SK-N-SH treated with all-trans-retinoic acid at 6 μM for 48 hours (cell line): ENCODE results near the gene ARID5A.
A peak's percentile ranks its signal among the peaks of the same experiment; 100 is the strongest.

Source experiments
- ATAC-seq: fragments of 200-7000 bp; cut with Tn5 transposase; 3 replicates; pipeline ENCODE4 v1.9.1; 2020; ENCODE audit warnings: mild to moderate bottlenecking, moderate library complexity
- ARNTL ChIP-seq: fragments of 450-650 bp; formaldehyde crosslinking; IDR thresholded peaks from 2 replicates; pipeline ENCODE4 v1.5.0; 2020; ENCODE audit warnings: low read depth, mild to moderate bottlenecking, moderate library complexity, borderline replicate concordance
- CSDC2 ChIP-seq: fragments of 250-450 bp; sonication (Bioruptor Pico); IDR thresholded peaks from 2 replicates; pipeline ENCODE4 v1.5.0; 2020; ENCODE audit warnings: mild to moderate bottlenecking, moderate library complexity
- CSRNP3 ChIP-seq: fragments of 250-450 bp; sonication (Bioruptor Pico); IDR thresholded peaks from 2 replicates; pipeline ENCODE4 v1.5.1; 2021; ENCODE audit warnings: mild to moderate bottlenecking, moderate library complexity
- ISL1 ChIP-seq: fragments of 250-450 bp; sonication (Bioruptor Pico); IDR thresholded peaks from 2 replicates; pipeline ENCODE4 v2.1.2; 2022; ENCODE audit warnings: mild to moderate bottlenecking, moderate library complexity
- OSR1 ChIP-seq: fragments of 250-450 bp; sonication (Bioruptor Pico); IDR thresholded peaks from 2 replicates; pipeline ENCODE4 v1.8.0; 2022; ENCODE audit warnings: moderate library complexity, mild to moderate bottlenecking, inconsistent platforms
- PATZ1 ChIP-seq: fragments of 250-450 bp; sonication (Bioruptor Pico); IDR thresholded peaks from 2 replicates; pipeline ENCODE4 v1.8.0; 2020; ENCODE audit warnings: mild to moderate bottlenecking, moderate library complexity, borderline replicate concordance
- POU6F1 ChIP-seq: fragments of 250-450 bp; sonication (Bioruptor Pico); IDR thresholded peaks from 2 replicates; pipeline ENCODE4 v1.8.0; 2021; ENCODE audit warnings: low read depth, mild to moderate bottlenecking, moderate library complexity, borderline replicate concordance
- PPARA ChIP-seq: fragments of 250-450 bp; sonication (Bioruptor Pico); IDR thresholded peaks from 2 replicates; pipeline ENCODE4 v1.5.0; 2020; ENCODE audit warnings: mild to moderate bottlenecking, borderline replicate concordance
- RARB ChIP-seq: fragments of 250-450 bp; sonication (Bioruptor Pico); IDR thresholded peaks from 2 replicates; pipeline ENCODE4 v1.8.0; 2021; ENCODE audit warnings: mild to moderate bottlenecking, moderate library complexity
- TSHZ2 ChIP-seq: fragments of 250-450 bp; sonication (Bioruptor Pico); IDR thresholded peaks from 2 replicates; pipeline ENCODE4 v1.5.0; 2020; ENCODE audit warnings: mild to moderate bottlenecking, moderate library complexity
- ZC3H10 ChIP-seq: fragments of 250-450 bp; sonication (Bioruptor Pico); IDR thresholded peaks from 2 replicates; pipeline ENCODE4 v1.5.1; 2021; ENCODE audit warnings: mild to moderate bottlenecking, moderate library complexity
- ZFP30 ChIP-seq: fragments of 450-650 bp; formaldehyde crosslinking; IDR thresholded peaks from 2 replicates; pipeline ENCODE4 v1.5.0; 2022; ENCODE audit warnings: mild to moderate bottlenecking, moderate library complexity
- ZNF8 ChIP-seq: fragments of 450-650 bp; formaldehyde crosslinking; IDR thresholded peaks from 2 replicates; pipeline ENCODE4 v1.5.0; 2020; ENCODE audit warnings: mild to moderate bottlenecking, moderate library complexity
- TF ChIP-seq, protein P1 (sequence below): fragments of 250-450 bp; sonication (Bioruptor Pico); IDR thresholded peaks from 2 replicates; pipeline ENCODE4 v1.5.1; 2020; ENCODE audit warnings: low read depth, mild to moderate bottlenecking, moderate library complexity

The ARID5A gene

GRCh38 chr2:96530474-96531357 is 5.8 kb upstream of the ARID5A start:
- TF ChIP-seq ZFP30, result no peak
- ATAC-seq, result no peak

DNA sequence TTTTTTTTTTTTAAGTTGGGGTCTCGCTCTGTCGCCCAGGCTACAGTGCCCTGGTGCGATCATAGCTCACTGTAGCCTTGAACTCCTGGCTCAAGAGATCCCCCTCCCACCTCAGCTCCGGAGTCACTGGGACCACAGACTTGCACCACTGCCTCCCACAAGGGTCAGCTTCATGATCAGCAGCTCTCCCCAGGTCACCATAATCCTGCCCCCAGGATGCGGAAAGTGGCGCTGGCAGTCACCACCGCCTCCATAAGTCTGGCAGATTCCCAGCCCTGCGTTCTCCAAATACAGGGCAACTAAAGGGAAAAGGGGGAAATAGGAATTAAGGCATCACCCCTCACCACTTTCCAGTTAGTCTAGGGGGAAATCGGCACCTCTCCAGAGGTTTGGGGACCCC is 5.2 kb upstream of the ARID5A start:
- TF ChIP-seq ARNTL (CRISPR knock-in tag), result no peak
- TF ChIP-seq PATZ1, result no peak
- no peak for TF ChIP-seq OSR1
- no peak for TF ChIP-seq PPARA (CRISPR knock-in tag)
- no peak for TF ChIP-seq ZC3H10 (CRISPR knock-in tag)
- TF ChIP-seq CSRNP3 (CRISPR knock-in tag), result no peak
- TF ChIP-seq, protein P1, sequence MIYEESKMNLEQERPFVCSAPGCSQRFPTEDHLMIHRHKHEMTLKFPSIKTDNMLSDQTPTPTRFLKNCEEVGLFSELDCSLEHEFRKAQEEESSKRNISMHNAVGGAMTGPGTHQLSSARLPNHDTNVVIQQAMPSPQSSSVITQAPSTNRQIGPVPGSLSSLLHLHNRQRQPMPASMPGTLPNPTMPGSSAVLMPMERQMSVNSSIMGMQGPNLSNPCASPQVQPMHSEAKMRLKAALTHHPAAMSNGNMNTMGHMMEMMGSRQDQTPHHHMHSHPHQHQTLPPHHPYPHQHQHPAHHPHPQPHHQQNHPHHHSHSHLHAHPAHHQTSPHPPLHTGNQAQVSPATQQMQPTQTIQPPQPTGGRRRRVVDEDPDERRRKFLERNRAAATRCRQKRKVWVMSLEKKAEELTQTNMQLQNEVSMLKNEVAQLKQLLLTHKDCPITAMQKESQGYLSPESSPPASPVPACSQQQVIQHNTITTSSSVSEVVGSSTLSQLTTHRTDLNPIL (CRISPR knock-in tag), result no peak
- TF ChIP-seq RARB (CRISPR knock-in tag), result no peak
- no peak for TF ChIP-seq ZNF8
- TF ChIP-seq, all 23 proteins: peak for 0
- no peak for ATAC-seq

DNA sequence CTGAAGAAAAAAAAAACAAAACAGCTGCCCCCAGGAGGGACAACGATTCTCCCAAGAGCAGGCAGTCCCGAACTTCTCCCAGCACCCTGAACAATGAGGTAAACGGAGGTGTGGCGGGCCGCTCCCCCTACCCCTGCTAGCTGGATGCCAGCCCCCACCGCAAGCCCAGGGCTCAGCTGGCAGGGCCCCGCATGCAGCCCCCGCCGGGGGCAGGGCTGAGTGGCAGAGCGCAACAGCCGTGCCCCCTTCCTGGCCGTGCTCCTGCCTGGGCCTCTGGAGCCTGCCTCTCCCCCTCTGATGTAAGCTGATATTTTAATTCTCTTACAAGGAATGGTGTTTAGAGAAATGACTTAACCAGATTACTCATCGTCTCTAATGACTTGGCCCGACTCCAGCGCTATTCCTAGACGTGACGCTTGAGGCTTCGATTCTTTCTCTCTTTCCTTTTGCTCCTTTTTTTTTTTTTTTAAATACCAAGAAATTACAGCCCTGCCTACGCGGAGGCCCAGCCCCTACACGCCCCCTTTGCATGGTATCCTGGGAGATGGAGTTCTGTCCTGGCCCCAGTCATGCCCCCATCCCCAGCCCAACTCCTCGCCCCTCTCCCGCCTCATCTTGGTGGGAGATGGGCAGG is 4.6 kb upstream of the ARID5A start:
- TF ChIP-seq PATZ1 (peak; percentile 77; the same call in 1 of the 2 replicates), TSHZ2 (CRISPR knock-in tag) (no peak), POU6F1 (CRISPR knock-in tag) (no peak), CSRNP3 (CRISPR knock-in tag) (no peak), ISL1 (CRISPR knock-in tag) (peak; percentile 41), CSDC2 (CRISPR knock-in tag) (no peak)
- ATAC-seq, result peak; percentile 77
